Measurements from ENCODE around the gene PRAF2.

The PRAF2 gene

DNA sequence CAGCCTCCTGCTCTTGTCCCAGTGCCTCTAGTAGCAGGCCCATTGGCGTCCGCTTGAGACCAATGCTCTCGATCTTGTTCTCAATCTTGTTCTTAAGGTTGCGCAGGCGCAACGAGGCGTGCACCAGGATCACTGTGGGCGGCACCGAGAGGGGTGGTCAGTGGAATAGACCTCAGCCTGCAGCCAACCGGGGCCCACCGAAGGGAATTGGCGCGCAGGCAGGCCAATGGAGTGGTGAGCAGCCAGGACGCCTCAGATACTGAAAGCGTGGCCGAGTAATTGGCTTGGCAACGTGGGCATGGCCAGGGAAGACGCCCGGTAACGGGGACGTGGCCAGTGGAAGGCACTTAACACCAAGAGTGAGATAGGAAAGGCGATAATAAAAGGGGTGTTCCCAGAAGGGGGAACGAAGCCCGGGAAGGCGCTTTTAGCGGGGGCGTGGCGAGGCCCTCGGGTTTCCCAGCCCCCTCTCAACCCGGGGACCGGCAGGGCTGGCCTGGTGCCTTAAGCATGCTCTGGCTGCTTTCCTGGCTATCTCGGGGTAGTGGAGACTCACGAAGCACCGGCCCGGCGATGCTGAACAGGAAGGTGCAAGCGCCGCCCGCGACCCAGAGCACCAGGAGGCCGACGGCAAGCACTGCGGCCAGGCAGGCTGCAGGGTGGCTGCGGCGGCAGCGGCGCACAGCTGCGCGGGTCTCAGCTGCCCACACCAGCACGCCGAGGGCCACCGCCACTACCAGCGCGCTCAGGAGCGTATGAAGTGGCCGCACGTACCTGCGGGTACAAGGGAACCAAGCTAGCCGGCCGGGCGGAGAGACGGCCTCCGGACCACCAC is 1.7 kb downstream of the PRAF2 start:
- DNase-seq = peak; percentile 20

DNA sequence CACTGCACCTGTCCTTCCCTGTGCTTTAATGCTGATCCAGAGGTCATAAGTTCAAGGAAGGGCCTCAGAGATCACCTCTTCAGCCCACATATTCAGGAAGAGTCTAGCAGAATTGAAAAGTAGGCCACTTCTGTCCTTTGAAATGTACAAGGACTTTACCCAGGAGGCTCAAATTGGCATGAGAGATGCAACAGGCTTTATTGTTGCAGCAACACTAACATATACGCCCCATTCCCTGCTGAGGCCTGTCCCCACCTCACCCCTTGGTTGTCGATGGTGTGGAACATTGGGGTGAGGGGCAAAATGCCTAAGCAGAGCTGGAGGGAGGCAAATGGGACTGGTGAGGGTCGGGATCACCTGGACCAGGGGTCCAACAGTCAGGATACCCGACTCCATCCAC is 2.8 kb downstream of the PRAF2 start:
- no peak for DNase-seq

DNA sequence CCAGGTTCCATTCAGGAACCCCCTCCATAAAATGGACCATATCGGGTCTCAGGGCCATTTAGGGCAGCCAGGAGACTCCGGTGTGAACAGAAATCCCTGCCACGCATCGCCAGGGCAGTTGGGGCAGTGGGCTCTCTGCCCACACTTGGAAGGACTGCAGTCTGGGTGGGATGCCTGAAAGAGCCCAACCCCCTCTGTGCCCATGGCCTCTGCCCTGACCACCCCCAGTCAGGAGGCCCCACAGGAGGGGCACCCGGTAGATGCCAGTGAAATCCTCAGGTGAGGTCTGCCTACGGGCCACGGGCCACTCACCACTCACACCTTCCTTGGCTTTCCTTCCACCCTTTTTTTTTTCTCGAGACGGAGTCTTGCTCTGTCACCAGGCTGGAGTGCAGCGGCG is 4.8 kb downstream of the PRAF2 start:
- DNase-seq = no peak

DNA sequence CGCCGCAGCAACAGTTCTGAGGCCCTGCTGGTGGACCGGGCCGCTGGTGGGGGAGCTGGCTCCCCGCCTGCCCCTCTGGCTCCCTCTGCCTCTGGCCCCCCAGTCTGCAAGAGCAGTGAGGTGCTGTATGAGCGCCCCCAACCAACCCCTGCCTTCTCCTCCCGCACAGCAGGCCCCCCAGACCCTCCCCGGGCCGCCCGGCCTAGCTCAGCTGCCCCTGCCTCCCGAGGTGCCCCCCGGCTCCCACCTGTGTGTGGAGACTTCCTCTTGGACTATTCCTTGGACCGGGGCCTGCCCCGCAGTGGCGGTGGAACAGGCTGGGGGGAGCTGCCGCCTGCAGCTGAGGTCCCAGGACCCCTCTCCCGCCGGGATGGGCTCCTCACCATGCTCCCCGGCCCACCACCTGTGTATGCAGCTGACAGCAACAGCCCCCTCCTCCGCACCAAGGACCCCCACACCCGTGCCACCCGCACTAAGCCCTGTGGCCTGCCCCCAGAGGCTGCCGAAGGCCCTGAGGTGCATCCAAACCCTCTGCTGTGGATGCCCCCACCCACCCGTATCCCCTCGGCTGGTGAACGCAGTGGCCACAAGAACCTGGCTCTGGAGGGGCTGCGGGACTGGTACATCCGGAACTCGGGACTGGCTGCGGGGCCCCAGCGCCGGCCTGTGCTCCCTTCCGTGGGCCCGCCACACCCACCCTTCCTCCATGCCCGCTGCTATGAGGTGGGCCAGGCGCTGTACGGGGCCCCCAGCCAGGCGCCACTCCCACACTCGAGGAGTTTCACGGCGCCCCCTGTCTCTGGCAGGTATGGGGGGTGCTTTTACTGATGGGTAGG is 6.3 kb downstream of the PRAF2 start:
- DNase-seq = no peak

DNA sequence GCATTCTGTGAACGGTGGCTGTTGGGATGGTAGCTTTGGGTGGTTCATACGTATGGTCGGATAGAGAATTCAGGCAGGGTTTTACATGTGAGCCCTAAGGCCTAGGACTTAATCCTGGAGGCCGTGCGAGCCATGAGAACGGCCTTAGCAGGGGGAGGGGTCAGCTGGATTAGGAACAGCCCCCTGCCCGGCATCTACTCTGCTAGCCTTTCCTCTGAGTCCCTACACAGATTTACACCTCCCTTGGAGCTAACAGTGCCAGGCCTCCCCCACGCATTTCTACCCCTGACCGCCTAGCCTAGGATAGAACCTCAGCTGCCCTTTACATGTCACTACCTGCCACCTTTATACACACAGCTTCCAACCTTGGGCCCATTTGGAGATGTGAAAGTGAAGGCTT is 7.1 kb downstream of the PRAF2 start:
- DNase-seq = no peak

DNA sequence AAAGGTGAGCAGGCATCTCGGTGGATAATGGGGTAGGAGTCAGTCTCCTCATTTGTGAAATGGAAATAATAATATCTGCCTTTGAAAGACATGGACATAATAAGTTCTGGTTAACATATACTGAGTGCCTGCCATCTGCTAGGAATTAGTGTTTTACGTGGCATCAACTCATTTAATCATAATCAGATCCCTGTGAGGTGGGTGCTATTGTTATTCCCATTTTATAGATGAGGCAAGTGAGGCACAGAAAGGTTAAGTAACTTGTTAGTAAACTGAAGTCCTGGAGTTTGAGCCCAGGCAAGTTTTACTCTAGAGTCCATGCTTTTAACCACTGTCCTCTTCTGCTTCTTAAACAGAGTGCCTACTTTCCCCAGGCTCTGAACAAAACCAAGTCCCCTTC is 7.5 kb downstream of the PRAF2 start:
- no peak for DNase-seq

DNA sequence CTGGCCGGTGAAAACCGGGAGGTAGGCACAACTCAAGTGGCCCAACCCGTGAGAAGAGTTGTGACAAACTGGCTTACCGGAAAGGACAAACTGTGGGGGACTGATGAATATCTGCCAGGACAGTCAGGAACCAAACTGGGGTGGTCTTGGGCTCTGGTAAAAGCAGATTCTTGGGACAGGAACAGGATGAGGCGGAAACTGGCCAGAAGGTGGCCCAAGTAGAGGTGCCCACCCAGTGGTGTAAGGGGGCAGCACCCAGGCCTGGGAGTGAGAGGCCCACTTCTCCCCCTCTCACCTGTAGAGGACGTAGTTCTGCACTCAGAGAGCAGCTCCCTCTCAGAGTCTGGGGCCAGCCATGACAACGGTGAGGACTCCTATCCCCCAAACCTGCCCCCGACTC is 9.1 kb downstream of the PRAF2 start:
- no peak for DNase-seq

DNA sequence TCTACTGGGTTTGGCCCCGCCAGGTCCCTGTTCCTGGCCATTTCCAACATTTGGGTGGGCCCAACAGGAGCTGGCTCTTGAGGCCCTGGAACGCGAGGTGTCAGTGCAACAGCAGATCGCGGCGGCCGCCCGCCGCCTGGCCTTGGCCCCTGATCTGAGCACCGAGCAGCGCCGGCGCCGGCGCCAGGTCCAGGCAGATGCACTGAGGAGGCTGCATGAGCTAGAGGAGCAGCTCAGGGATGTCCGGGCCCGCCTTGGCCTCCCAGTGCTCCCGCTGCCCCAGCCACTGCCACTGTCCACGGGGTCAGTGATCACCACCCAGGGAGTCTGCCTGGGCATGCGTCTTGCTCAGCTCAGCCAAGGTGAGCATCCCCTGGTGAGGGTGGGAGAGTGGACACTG is 9.5 kb downstream of the PRAF2 start:
- no peak for DNase-seq

DNA sequence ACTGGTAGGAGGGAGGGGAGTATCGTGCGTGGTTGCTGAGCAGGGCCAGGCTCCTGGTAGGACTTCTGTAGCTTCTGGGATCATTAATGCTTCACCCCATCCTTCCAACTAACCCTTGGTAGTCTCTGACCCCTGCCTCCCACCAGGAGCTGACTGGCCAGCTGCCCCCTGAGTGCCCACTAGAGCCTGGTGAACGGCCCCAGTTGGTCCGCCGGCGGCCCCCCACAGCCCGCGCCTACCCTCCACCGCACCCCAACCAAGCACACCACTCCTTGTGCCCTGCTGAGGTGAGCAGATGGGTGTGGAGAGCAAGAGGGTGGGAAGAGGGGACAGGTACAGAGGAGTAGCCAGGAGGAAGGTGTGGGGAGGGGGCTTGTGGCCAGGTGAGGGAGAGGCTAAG is 10.1 kb downstream of the PRAF2 start:
- no peak for DNase-seq

DNA sequence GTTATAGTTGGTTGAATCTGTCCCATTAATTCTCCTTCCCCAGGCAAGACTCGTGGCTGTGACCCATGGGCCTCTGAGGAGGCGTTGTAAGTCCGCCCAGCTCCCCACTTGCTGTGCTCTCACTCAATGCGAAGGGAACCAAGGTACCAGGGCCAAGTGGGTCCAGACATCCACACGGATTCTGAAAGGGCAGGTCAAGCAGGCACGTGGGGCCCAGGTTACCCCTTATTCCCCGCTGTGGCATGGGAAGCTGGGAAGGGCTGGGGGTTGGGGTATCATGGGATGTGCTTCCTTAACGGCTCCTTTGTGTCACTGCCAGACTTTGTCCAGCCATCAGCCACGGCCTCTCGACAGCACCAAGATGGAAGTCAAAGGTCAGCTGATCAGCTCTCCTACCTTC is 11.9 kb downstream of the PRAF2 start:
- DNase-seq = no peak

DNA sequence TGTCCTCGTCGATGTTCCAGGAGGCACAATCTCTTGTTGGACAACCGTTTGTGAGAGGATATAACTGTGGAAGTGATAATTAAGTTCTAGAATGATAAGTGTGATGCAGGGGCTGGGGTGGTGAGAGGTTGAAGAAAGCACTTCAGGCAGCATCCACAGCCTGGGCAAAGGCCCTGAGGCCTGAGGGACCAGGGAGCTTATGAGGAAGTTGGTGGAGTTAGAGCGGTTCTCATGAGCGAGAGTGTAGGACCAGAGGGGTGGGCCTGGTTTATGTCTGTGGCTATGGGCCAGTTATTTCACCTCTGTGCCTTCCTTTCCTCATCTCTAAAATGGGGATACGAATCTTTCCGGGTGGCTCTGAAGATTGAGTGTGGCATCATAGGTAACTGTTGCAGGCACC is 12.3 kb downstream of the PRAF2 start:
- no peak for DNase-seq

DNA sequence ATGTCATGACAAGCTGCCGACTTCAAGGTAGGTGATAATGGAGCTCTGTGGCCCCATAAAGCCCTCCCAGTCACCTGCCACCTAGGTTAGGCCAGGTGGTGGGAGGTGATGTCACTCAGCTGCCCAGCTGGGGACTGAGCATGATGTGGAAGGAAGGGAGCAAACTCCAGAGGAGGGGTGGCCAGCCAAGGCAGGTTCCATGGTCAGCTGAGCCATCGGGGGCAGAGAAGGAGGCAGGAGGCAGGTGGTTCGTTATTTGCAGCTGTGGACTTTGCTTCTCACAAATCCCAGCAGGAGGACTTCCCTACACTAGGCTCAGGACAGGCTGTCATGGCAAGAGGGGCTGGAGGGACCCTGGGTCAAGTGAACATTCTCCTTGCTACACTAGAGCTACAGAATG is 12.9 kb downstream of the PRAF2 start:
- DNase-seq = no peak

DNA sequence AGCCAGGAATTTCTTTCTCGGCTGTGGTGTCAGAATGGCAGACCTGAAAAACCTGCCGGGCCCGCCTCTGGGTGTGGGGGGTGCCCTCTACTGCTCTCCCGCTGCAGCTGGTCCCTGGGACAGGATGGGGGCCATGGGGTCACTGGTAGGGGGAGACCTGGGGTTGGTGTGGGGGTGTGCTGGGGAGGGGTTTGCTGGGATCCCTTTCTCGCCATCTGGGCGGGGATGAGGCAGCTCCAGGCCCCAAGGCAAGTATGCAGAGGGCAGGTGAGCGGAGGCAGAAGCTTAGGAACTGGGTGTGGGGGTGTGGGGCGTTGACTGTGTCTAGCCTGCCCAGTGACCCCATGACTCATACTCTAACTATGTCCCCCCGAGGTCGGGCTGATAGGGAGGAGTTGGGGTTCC is 14.1 kb downstream of the PRAF2 start:
- no peak for DNase-seq

DNA sequence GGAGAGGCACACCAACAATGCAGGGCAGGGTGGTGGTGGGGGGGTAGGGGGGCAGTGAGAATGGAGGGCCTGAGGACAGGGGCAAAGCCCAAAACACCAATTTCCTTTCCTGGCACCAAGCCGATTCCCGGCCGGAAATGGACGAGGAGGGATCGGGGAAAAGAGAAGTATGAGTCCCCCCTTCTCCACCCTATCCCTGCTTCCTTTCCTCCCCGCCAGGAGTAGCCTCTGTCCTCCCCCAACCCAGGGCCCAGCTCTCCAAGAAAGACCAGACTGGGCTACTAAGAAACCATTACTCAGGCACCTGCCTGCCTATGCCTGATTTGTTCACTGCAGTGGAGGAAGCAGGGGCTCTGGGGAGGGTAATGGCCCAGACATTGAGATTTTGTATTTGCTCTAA is 14.6 kb downstream of the PRAF2 start:
- DNase-seq = no peak

DNA sequence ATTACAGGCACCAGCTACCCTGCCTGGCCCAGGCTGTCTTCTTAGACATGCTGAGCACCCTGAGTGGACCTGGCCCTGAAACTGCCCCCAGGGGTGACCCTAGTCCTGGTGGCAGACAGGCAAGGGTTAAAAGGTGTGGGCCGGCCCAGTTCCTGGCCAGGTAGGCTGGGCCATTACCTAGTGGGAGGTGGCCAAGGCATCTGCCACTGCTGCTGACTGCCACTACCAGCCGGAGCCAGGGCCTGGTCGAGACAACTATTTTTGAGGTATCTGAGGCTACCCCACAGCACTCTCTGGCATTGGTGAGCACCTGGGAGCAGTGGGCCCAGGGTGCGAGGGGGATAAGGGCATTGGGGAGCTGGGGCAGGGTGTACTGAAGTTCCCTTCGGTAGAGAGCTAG is 15.0 kb downstream of the PRAF2 start, which contains the start of gene CCDC120:
Gene CCDC120, plus strand, starts transcription at position 206 of the 400 bp plus-strand sequence. CDS start 3,043 bp downstream, outside the sequence.
- DNase-seq = no peak

DNA sequence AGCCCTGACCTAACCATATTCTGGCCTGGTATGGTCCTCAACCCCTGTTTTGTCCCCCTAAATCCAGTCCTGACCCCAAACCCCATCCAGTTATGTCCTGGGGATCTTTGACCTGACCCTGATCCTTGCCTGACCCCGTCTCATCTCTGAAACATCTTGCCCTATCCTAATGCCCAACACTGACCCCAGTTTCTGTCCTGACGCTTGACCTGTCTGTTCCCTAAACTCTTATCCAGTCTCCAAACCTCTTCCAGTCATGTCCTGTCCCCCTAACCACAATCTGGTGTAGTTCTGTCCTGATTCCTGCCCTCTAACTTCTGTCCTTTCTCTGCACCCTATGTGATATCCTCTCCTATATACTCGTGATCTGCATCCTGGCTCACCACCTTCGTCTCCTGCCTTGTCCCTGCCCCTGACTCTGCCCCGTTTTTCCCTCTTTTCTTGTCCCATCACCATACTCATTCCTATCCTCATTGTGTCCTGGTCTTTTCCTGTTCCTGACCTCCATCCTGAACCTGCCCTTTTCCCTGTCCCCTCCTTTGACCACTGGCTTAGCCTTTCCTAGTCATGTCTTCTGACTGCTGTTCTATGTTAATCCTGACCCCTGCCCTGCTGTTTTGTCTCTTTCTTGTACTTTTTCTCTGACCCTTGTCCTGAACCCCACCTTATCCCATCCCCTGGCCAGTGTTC is 19.6 kb downstream of the PRAF2 start:
- no peak for DNase-seq

DNA sequence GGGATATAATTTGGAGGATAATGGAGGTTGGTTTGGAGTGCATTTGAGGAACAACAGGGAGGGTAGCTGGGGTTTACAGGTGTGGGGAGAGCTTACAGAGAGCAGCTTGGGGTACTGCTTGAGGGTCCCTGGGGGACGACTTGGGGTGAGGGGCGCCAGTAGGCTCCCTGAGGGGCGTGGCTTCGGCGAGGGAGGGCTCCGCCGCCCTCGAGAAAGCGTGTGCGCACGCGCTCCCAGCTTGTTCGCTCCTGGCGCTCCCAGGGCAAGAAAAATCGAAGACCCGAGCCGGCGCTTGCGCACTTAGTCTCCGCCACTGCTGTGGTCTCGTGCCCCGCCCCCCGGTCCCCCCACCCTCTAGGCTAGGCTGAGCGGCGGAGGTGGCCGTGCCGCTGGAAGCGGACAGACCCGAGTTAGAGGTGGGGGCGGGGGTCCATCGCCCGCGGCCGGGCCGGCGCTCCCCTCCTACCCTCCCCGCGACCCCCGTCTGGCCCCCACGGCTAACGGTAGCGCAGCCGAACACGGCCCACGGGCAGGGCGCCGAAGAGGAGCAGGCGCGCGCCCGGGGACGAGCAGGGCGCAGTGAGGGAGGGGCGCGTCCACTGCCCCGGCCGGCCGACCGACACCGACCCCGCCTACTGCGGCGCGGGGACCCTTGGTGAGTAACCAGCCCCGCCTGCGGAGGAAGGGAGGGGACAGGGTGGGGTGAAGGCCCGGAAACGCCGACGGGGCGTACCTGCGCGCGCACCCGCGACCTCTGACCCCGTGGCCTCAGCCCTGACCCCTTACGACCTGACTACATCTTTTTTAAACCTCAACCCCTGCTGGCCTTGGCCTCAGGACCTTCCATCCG is 20.4 kb downstream of the PRAF2 start:
- peak; percentile 83 for DNase-seq

DNA sequence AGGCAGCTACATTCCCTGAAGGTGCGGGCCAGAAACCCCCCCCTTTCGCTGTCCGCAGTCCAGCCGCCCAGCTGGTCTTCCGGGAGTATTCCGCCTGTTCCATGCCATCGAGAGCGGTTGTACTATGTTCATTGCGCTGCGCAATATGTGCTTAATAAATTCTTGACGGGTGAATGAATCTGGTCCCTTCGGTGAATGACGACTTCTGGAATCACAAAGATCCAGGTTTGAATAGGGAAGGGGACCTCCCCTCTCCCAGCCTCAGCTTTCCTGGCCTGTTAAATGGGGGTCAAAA is 29.9 kb downstream of the PRAF2 start:
- no peak for DNase-seq

DNA sequence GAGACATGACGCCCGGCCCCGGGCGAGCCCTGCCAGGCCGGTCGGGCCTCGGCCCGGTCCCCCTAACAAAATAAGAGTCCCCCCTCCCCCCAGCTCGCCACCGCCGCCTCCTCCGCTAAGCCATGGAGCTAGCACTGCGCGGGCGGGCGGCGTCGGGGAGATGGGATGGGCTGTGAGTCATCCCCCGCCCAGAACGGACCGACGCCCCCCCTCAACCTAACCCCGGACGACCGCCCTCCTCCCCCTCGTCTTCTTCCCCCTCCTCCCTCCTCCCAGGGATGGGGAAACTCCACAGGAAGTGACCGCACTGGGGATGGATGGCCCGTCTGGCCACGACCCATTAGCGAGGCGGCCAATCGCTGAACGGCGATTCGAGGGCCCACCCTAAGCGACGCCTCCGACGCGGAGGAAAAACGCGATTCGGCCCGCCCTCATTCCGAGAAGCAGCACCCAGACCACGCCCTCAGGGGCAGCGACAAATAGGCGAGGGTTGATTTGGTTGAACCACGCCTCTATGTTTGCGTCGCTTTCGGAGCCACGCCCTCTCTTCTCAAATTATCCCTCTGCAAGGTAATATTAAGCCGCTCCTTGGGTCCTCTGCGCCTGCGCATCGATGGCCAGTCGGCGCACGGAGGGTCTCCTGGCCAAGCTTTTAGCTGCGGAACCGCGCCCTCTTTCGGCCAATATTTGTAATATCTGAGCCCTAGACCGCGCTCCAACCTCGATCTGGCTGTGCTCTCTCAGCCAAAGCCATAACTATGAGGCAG is 30.4 kb downstream of the PRAF2 start, which contains the start of gene TFE3:
Gene TFE3, minus strand, starts transcription at position 138 of the 767 bp plus-strand sequence. Its CDS starts 131 bp downstream, at position 7.
- DNase-seq = peak; percentile 96

DNA sequence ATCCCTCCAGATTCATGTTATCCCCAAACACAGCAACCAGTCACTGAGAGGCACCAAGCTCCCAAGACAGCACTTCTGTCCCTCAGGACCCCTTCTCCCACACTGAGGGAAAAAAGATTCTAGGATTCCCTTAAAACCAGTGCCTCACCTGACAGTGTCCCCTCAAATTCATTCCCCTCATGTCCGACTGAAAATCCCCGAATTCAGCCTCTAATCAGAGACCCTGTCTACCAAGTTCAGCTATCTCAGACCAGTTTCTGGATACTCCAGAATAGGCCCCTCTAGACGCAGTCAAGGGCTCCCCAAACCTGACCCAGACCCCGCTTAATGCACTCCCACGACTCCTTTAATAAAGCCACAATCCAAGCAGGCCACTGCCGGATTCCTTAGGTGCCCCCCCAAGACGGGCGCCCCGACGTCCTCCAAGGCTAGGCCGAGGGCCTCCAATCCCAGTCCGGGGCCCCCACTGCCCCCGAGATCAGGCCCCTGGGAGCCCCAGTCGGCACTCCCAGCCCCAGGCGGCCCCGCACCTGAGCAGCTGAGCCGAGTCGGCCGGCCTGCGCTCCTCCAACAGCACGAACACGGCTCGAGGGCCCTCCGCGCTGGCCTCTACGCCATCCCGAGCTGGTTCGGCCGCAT is 31.1 kb downstream of the PRAF2 start:
- DNase-seq = no peak
